Keratinocyte (primary cell): ENCODE results near the gene NLK.

Experiments
- EZH2 ChIP-seq: IDR thresholded peaks from one replicate; pipeline ENCODE4 v1.6.1; 2012; ENCODE audit warnings: inconsistent platforms, mild to moderate bottlenecking, low read length, moderate library complexity
- TF ChIP-seq, protein P1 (sequence below), 3 experiments: IDR thresholded peaks in 1 of 3; conservative IDR thresholded peaks in 1 of 3; optimal IDR thresholded peaks in 1 of 3; 2 replicates in 2 of 3; 3 replicates in 1 of 3; pipeline versions ENCODE3 to v1.5.1; 2011; ENCODE audit warnings: low read length in 3 of 3, mild to moderate bottlenecking in 3 of 3, moderate library complexity in 2 of 3, control low read depth in 1 of 3, inconsistent platforms in 1 of 3; ENCODE audit not compliant: insufficient read depth in 2 of 3; ENCODE audit errors: extremely low read depth in 1 of 3

DNA sequence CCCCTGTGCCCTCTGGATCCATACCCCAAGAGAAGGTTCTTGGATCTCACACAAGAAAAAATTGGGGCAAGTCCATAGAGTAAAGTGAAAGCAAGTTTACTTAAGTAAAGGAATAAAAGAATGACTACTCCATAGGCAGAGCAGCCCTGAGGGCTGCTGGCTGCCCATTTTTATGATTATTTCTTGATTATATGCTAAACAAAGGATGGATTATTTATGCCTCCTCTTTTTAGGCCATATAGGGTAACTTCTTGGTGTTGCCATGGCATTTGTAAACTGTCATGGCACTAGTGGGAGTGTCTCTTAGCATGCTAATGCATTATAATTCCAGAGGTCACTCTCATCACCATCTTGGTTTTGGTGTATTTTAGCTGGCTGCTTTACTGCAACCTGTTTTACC lies 70.8 kb downstream of the NLK start:
- TF ChIP-seq, protein P1, sequence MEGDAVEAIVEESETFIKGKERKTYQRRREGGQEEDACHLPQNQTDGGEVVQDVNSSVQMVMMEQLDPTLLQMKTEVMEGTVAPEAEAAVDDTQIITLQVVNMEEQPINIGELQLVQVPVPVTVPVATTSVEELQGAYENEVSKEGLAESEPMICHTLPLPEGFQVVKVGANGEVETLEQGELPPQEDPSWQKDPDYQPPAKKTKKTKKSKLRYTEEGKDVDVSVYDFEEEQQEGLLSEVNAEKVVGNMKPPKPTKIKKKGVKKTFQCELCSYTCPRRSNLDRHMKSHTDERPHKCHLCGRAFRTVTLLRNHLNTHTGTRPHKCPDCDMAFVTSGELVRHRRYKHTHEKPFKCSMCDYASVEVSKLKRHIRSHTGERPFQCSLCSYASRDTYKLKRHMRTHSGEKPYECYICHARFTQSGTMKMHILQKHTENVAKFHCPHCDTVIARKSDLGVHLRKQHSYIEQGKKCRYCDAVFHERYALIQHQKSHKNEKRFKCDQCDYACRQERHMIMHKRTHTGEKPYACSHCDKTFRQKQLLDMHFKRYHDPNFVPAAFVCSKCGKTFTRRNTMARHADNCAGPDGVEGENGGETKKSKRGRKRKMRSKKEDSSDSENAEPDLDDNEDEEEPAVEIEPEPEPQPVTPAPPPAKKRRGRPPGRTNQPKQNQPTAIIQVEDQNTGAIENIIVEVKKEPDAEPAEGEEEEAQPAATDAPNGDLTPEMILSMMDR (optimal IDR thresholded peaks at IDR 0.05 in 1 of 3, IDR thresholded peaks at IDR 0.05 in 1 of 3, conservative IDR thresholded peaks at IDR 0.05 in 1 of 3; ENCODE audit: extremely low read depth in 1 of 3, insufficient read depth in 2 of 3, low read length in 3 of 3) = no peak
- TF ChIP-seq EZH2 = no peak
